NCI-H2171 treated with DMSO at 0.1 percent for 48 hours (cell line): ENCODE data around the gene GADL1.

ENCODE experiments used
- DNase-seq: peaks from one replicate; lab custom pipeline; 2025; lab: John Stamatoyannopoulos, UW

GADL1 gene

DNA sequence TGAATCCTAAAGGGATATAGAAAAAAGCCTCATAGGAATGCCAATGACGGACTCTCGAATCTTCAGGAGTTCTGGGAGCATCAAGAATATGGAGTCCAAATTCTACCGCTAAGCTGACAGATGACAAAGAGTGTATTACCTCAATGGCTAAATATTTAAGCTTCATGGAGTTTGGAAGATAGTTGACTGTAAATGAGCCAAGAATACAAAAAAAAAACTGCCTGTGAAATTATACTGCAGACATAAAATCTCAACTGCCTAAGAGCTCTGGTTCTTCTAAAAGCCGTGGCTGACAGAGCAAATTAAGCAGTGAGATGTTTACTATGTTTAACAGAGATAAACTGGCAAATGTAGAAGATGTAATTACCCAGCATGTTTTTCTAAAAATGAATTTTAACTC, 140.0 kb downstream of the GADL1 start:
- DNase-seq: no peak

DNA sequence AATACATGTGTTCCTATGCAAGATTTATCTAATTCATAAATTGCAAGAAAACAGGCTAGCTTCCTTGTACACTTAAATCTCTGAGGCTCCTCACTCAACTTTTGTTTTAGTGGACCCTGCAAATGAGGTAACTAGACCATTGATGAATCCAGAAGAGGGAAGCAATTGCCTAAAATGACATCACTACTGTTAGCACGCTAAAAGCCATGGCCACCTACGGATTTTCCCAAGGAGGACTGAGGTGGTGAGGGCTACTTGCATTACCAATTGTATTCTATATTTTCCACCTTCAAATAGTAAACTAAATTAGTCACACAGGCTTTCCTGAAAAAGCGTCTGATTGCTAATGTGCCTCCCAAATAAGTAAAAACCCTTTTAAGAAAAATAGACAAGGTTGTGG, 140.7 kb downstream of the GADL1 start:
- no peak for DNase-seq

DNA sequence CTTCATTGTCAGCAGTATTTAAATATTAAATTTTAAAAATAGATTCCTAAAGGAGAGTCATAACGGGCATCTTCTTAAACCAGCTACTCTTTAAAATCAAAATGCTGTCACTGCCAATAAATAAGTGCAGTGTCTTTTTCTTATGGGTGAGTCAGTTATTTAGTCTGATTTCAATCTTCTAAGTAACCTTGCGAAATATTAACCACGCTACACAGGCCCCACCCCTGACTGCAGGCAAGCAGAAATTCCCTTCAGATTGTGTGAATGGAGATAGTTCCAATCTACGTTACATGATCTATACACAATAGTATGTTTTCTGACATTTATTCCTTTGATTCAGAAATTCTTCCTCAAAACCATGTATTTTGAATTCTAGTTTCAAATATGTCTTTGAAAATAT, 141.5 kb downstream of the GADL1 start:
- DNase-seq: no peak

DNA sequence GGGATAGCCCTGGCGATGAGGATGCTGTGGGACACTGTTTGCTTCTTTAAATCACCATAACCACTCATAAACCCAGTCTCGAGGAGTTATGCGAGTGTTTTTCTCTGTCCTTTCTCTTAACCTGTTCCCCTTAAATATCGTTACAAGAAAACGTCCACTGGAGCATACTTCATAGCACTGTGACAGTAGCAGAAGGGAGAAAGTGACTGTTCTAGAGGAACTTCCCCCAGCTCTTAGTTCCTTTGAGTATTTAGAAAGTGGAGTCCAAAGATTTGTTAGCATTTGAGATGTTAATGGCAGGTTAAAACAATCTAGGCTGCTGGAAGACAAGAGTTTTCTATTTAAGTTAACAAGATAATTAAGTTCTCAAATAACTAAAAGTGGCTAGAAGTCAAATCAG, 142.0 kb downstream of the GADL1 start:
- no peak for DNase-seq

DNA sequence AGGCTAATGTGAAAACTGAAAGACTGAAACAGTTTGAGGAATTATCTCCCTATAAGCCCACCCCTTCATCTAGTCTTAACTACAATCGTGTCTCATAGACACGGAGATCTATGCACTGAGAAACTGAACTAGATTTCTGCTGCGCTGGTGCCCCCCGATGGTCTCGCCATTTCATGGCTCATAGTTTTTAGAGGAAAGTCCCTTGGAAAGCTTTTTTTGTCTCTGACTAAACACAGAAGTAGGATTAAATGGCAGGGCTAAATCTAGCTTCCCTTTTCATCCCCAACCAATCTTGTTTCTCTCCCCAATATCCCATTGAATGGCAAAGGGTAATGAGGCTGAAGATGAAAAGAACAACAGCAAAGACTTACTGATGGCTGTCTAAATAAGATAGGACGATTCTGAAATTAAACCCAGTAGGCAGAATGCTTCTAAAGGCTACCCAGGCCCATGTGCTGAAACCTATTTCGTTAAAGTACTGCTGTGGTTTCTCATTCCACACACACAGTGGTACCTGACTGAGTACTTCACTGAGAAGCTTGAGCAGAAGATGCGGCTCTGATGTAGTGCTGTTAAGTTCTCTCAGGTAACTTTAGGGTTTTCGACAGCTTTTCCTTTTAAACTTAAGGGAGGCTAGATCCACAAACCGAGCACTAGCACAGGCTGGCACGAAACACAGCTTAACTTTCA, 142.7 kb downstream of the GADL1 start:
- DNase-seq: peak; percentile 5

DNA sequence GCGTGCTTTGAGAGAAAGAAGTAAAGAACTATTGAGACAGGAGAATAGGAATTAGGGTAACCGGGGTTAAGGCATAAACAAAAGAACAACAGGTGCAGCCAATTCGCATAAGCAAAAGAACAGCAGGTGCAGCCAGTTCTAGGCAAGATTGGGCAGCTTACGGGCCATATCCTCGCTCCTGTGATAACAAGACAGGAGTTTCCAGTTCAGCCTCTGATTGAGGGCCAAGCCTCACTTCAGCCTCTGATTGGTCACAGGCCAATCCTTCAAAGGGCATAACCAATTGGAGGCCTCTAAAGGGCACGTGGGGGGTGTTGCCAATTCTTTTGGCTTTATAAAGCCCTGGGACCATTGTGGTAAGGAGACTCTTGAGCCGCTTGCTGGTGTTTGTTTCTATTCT, 143.5 kb downstream of the GADL1 start:
- DNase-seq: peak; percentile 49

DNA sequence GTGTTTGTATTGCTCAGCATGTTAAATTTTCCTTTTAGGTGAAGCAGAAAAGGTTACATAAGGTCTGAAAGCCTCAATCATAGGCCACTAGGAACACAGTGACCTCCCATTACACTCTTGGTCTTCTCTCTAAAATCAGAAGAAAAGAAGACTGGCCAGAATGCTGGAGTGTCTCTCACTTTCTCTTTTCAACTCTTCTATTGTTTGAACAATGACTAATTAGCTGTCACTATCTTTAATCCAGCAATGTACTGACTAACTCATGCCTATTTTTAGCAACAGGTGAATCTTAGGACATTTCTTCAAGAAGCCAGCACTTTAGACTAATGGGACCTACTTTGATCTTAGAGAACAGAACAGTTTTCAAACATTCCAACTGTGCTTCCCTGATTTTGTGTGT, 145.2 kb downstream of the GADL1 start:
- DNase-seq: no peak

DNA sequence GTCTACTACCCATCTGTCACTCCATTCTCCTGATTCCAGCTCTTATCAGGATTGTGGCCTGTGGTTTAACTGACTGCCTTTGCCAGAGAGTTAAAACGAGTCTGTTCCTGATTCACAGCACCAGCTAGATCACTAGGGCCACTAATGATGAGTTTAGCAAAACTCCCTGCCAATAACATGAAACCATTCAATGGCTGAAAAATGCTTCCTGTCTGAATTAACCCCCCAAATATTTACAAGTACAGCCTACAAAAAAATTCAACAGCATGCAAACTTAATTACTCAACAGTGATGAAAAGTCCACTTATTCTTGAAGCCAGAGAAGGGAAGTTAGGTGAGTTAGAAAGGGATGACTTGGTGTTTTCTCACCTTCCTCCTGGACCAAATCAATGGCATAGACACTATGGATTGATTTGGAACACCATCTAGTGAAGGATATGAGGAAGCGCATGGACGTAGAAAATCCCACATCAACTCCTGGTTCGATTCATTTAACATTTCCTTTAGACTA, 146.6 kb downstream of the GADL1 start:
- DNase-seq: peak; percentile 15

DNA sequence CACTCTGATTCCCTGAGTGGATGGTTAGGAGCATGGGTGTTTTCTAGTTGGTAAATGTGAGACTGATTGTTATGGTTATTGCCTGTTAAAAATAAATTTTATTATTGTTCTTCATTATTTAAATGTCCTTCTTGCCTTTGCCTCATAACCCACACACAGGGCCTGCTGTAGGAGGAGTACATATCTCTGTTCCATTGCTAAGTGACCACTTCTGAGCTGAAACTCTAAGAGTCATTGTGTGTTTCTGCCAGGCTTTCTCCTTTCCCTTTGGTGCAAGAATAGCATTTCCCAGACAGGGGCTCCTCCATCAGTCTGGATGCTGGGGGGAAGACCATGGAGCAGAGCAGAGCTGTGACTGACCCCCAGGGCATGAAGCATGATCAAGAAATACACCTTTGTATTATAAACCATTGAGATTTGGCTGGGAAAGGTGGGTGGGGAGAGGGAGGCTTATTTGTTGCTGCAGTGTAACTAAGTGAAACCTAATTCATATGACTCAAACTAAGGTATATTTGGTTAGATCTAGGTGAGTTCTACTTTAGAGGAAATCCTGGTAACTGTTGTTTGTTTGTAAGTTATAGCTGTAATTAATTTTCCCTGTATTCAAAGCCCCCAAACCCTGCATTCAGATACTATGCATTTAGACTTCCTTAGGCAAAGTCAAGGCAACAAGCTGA, 150.7 kb downstream of the GADL1 start:
- DNase-seq: no peak

DNA sequence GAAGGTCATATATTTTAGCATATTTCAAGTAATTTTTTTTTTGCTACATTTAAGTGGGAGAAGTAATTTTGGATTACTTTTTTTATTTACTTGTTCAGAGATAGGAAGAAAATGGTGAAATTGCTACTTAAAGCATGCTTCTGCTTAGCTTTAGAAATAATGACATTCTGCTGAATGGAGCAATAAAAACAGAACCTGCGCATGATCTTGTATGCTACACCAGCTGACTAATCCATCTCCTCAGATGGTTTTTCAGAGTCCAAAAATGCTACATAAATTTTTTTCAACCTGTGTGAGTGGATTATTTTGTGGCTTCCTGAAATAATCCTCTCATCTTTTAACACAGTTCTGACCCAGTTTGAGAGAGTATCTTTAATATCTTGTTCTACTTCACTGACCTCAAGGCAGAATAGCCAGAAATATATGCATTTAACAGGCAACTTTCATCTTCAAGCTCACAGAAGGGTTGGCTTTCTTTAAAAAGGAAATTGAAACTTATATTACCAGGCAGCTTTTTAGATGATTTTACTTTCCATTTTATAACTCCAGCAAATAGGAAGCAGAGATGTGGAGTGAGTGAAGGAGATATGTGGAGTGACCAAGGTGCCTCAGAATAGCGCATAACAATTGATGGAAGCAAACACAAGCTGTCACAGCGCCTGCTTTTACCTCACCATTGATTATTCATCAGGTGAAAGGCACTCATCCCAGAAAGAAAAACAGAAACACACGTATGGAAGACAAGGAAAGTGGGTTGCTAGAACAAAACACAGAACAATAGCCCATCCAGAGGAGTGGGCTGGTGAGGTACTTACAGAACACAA, 151.5 kb downstream of the GADL1 start:
- DNase-seq: no peak

DNA sequence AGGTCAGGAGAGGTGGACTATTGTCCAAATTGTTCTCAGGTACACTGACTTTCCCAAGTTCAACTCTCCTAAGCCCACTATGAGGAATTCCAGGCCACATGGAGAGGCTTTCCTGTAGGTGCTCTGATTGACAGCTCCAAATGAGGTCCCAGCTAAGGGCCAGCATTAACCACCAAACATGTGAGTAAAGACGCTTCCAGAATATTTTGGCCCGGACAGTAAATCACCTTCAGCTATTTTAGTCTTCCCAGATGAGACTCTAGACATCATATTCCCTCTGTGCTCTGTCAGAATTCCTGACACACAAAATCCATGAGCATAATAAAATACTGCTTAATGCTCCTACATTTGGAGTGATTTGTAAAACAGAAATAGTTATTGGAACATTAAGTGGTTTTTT, 152.6 kb downstream of the GADL1 start:
- DNase-seq: no peak

DNA sequence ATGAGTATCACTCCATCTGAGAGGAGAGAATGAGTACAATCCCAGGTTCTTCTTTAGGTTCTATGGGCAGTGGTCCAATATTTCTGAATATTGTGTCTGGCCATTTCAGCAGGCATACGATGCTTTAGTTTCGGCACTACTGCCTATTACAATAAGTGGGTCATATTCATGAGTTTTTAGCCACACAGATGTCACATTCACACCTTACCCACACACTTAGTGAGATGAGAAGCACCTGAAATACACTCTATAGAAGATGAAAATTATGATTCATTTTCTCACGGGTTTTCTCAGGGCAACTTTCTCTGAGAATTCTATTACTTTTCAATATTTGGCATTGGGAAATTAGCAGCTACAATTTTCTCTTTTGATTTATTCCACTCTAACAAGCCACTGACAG, 155.9 kb downstream of the GADL1 start:
- no peak for DNase-seq

DNA sequence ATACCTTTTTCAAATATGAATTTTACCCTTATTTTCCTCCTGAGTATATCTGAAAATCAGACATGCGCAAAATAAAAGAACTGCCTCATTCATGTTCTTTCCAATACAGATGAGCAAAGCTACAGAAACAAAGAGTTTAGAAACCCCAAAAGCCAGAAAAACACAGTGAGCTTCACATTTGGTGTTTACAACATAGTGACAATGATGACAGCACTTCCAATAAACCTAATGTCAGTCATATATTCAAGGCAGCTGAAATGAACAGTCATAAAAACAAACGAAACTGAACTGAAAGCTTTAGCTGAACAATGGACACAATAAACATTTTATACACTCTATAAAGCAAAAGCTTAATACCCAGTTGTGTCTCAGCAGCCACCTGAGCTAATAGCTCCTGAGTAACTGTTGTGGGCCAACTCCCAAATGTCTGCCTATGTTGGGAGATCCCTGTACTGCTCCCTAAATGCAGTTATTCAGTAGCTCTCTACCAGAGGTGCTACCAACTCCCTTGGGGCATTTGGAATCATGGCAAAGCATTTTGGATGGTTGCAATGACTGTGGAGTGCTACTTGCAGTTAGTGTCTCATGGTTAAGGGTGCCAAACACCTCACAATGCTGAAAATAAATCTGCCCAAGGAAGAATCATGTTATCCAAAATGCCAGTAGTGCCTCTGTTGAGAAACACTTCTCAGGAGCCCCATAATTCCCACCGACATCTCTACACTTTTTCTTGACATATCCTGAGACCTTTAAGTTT, 156.5 kb downstream of the GADL1 start:
- DNase-seq: no peak

DNA sequence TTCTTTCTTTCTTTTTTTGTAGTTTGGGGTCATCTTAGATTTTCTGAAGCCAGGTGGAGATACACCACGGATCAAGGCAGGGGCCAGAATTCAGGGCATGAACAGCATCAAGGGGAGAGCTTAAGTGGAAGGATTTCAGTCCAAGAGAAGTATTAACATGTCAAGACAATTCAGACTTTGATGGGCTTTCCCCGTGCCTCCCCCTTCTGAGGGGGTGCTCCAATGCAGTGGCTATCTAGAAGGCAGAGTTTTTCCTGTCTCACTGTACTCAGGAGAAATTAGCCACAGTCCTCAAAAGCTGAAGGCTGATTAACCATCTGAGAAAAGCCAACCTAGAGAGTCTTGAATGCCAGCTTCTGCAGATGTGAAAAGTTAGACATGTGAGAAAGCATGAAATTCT, 160.8 kb downstream of the GADL1 start:
- no peak for DNase-seq

DNA sequence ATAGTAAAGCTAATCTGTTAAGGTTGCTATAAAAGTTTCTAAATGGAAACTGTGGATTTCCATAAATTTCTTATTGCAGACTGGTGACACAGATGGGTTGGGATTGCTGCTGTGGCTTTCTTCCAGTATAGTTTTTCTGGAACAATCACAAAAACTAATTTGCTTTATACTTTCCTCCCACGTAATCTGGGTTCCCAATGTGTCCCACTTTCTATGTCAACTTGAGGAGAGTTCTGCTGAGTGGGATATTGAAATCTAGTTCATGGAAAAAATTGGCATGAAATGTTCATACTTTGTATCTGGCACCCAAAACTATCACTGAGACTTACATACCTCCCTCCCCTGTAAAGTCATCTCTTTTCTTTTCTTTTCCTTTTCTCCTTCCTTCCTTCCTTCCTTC, 161.3 kb downstream of the GADL1 start:
- DNase-seq: no peak

DNA sequence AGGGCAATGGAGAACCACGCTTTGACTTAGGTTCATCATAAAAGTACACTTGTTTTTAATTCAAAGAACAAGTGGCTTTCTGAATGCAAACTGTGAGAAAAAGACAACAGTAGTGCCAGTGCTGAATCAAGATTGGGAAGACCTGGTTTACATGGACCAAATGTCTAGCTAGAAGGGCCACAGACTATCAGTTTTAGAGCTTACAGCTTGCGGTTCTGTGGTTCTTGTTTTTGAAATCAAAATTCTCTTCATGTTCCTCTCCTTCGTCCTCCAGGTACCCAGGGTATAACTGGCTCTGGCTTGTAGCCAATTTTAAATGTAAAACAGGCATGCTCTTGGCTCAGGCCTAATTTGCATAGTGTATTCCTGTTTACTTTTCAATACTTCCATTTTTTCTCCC, 163.5 kb downstream of the GADL1 start:
- DNase-seq: no peak

DNA sequence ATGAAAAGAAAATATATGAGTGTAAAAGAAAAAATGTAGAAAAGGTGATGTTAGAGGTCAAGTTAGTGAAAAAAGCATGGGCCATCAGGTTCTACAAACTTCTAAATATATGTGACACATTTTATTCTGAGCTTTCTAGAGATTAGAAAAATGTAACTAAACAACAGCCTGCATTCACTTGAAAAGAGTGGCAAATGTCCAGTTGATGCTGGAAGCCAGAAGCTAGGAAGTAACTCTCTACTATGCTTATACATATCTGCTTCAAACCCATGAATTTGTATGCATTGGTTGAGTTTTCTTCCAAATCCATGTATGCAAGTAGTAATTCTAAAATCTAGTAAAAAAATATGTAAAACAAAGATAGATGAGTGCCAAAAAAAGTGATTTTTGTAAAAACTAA, 164.5 kb downstream of the GADL1 start:
- DNase-seq: no peak

DNA sequence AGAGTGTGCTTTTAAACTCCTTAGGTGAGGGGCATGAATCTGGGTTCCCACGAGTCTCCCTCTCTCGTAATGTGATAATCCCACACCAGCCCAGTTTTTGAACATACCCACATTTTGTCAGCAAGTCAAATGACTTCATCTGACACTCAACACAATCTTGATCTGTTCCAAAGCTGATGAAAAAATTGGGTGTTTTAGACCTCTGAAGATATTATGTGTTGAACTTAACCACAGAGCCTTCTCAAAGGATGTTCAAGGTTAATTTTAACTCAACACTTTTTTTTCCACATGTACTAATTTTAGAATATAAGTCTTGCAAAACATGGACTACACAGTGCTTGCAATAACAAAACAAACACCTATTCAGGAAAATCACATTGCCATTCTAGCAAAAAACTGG, 164.9 kb downstream of the GADL1 start:
- no peak for DNase-seq

DNA sequence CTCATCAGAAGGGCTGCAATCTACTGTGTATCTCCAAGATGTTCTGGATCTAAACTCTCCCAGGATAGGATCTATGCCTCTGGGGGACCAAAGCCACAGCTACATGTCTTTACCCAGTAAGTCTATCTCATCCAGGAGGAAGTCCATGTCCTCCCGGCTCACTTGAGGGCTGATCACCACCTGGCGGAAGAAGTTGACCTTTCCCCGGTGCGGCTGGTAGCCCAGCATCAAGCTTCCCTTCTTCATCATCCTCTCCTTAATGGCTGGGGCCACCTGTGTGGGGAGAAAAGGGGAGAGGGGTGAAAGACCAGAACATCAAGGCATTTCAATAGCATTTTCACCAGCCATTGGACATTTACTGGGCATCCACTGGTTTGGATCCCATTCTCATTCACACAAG, 166.3 kb downstream of the GADL1 start:
- no peak for DNase-seq

DNA sequence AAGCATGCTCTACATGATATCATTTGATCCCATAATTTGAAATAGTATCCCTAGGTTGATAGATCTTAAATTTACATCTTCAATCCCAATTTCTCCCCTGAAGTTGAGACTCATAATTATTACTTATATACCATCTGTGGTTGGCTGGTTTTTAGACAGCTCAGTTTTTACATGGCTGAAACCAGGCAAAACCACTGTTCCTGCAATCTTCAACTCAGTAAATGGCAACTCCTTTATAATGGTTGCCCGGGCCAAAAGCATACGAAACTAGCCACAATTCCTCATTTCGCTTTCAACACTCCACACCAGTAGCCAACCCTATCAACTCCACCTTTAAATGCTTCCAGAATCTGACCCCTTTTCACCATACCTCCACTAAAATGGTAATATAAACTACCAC, 169.6 kb downstream of the GADL1 start:
- DNase-seq: no peak

DNA sequence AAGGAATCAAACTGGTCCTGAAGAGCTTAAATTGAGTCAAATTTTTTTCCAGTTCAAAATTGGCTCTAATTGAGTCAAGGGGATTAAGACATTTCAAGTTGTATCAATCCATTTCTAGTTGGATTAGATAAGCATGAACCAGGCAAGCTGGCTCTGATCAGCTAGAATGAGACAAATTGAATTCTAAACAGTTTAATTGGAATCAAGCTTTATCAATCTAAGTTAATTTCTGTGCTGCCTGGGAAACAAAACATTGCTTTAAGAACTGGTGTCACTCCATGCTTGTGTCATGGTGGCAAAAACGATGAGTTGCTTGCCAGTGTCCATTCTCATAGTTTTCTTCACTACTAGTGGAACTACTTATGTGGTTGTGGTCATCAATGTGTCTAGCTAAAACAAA, 171.2 kb downstream of the GADL1 start:
- DNase-seq: no peak

DNA sequence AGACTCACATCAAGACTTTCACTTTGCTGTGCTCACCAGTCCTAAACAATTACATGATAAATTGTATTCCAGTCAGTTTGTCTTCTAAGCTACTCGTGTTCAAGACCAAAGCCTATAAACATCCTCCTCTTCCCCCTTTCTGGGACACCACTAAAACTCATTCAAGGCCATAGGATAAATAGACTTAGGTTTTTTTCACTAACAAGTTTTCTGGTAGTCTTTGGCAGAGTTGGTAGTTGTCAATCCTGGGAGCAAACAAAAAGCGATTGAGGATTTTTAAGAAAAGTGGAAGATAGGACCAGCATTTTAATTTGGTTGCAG, 173.2 kb downstream of the GADL1 start:
- no peak for DNase-seq
